22Rv1 (cell line): ENCODE data around the gene OTUB2.

ENCODE experiments used
- H3K27ac ChIP-seq: fragments of 450-650 bp; 2 replicates; pipeline ENCODE4 v1.5.1; 2017
- CTCF ChIP-seq: fragments of 450-650 bp; IDR thresholded peaks from 2 replicates; pipeline ENCODE4 v1.5.1; 2017; ENCODE audit warnings: mild to moderate bottlenecking
- ZFX ChIP-seq: fragments of 450-650 bp; IDR thresholded peaks from 2 replicates; pipeline ENCODE4 v1.6.1; 2017; ENCODE audit warnings: antibody characterized with exemption, borderline replicate concordance

Gene OTUB2

GRCh38 chr14:94026173-94026888 is at the start of gene OTUB2:
Gene OTUB2, plus strand, starts transcription at chr14:94026340. Its CDS starts 198 bp downstream, at chr14:94026538.
- TF ChIP-seq ZFX (no peak), CTCF (no peak)
- H3K27ac ChIP-seq, result no peak within 1 kb of the TSS

GRCh38 chr14:93976477-93977057 is 49.6 kb upstream of the OTUB2 start, which contains the start of gene ASB2:
Gene ASB2, minus strand, starts transcription at chr14:93976570. Its CDS starts 12,031 bp downstream, at chr14:93964539.
- H3K27ac ChIP-seq, result no peak within 1 kb of the TSS
- TF ChIP-seq ZFX (no peak), CTCF (no peak)

GRCh38 chr14:93977171-93977570 is 49.0 kb upstream of the OTUB2 start:
- H3K27ac ChIP-seq, result no peak overlapping the region
- TF ChIP-seq CTCF, result no peak
- TF ChIP-seq ZFX, result no peak

- TF ChIP-seq CTCF (no peak), ZFX (no peak)
- H3K27ac ChIP-seq, result no peak overlapping the region
These were observed 48.2 kb upstream of the OTUB2 start for GRCh38 chr14:93977790-93978581.

- H3K27ac ChIP-seq, result no peak overlapping the region
- TF ChIP-seq ZFX, result no peak
- TF ChIP-seq CTCF, result no peak
These were observed 47.4 kb upstream of the OTUB2 start for GRCh38 chr14:93978735-93979134.

- no peak overlapping the region for H3K27ac ChIP-seq
- TF ChIP-seq ZFX (no peak), CTCF (no peak)
These were observed 45.5 kb upstream of the OTUB2 start for GRCh38 chr14:93980456-93981201.
